Effector memory CD4-positive, alpha-beta T cell (primary cell): ENCODE data around the gene BCAS1.

Experiments
- DNase-seq, 3 donors: peaks; one replicate each; pipeline ENCODE4 v3.0.0-alpha.2; 2020
- H3K27ac ChIP-seq: 2 replicates; pipeline ENCODE4 v1.7.0; 2013; ENCODE audit warnings: mild to moderate bottlenecking, low read length, moderate library complexity; ENCODE audit not compliant: insufficient read depth, poor library complexity, severe bottlenecking
- H3K27me3 ChIP-seq: replicated peaks from 2 replicates; pipeline ENCODE4 v1.7.0; 2013; ENCODE audit warnings: mild to moderate bottlenecking, low read length; ENCODE audit not compliant: insufficient read depth, control insufficient read depth, poor library complexity, severe bottlenecking
- H3K36me3 ChIP-seq: 2 replicates; pipeline ENCODE4 v1.7.0; 2013; ENCODE audit warnings: mild to moderate bottlenecking, low read length, moderate library complexity; ENCODE audit not compliant: control insufficient read depth, insufficient read depth
- H3K4me1 ChIP-seq: 2 replicates; pipeline ENCODE4 v1.7.0; 2013; ENCODE audit warnings: low read length, mild to moderate bottlenecking; ENCODE audit not compliant: control insufficient read depth, insufficient read depth, poor library complexity, severe bottlenecking
- H3K4me3 ChIP-seq: 2 replicates; pipeline ENCODE4 v1.7.0; 2013; ENCODE audit warnings: low read length, low read depth, mild to moderate bottlenecking; ENCODE audit not compliant: insufficient read depth, poor library complexity, severe bottlenecking
- H3K9me3 ChIP-seq: 2 replicates; pipeline ENCODE4 v1.7.0; 2013; ENCODE audit warnings: mild to moderate bottlenecking, low read length, moderate library complexity; ENCODE audit not compliant: control insufficient read depth

Gene BCAS1

GRCh38 chr20:53897884-53898555, 172.4 kb downstream of the BCAS1 start:
- Histone ChIP-seq H3K9me3 (no peaks in the 10 kb centered on the region), H3K27ac (no peak overlapping the region), H3K4me3 (no peak overlapping the region), H3K4me1 (peaks cover 16% of the 10 kb centered on the region), H3K36me3 (no peaks in the 10 kb centered on the region), H3K27me3 (no peaks in the 10 kb centered on the region)
- no peak for DNase-seq

GRCh38 chr20:53896647-53897046, 173.7 kb downstream of the BCAS1 start:
- no peak overlapping the region for H3K27ac ChIP-seq
- H3K27me3 ChIP-seq: no peaks in the 10 kb centered on the region
- H3K4me3 ChIP-seq: no peak overlapping the region
- DNase-seq: no peak
- no peaks in the 10 kb centered on the region for H3K36me3 ChIP-seq
- H3K9me3 ChIP-seq: no peaks in the 10 kb centered on the region
- H3K4me1 ChIP-seq: peaks cover 20% of the 10 kb centered on the region

GRCh38 chr20:53896041-53896440, 174.4 kb downstream of the BCAS1 start:
- no peak overlapping the region for H3K27ac ChIP-seq
- no peaks in the 10 kb centered on the region for H3K27me3 ChIP-seq
- H3K36me3 ChIP-seq: no peaks in the 10 kb centered on the region
- no peak overlapping the region for H3K4me3 ChIP-seq
- no peak for DNase-seq
- no peaks in the 10 kb centered on the region for H3K9me3 ChIP-seq
- peaks cover 20% of the 10 kb centered on the region for H3K4me1 ChIP-seq

- no peak for DNase-seq
- peaks cover 20% of the 10 kb centered on the region for H3K4me1 ChIP-seq
- no peaks in the 10 kb centered on the region for H3K9me3 ChIP-seq
- H3K27ac ChIP-seq: no peak overlapping the region
- H3K36me3 ChIP-seq: no peaks in the 10 kb centered on the region
- no peak overlapping the region for H3K4me3 ChIP-seq
- H3K27me3 ChIP-seq: no peaks in the 10 kb centered on the region
Measured at GRCh38 chr20:53895385-53895755, 175.0 kb downstream of the BCAS1 start.

GRCh38 chr20:53894707-53895384, 175.5 kb downstream of the BCAS1 start:
- Histone ChIP-seq H3K4me1 (peaks cover 19% of the 10 kb centered on the region), H3K27ac (no peak overlapping the region), H3K4me3 (no peak overlapping the region), H3K27me3 (no peaks in the 10 kb centered on the region), H3K36me3 (no peaks in the 10 kb centered on the region), H3K9me3 (no peaks in the 10 kb centered on the region)
- DNase-seq: no peak
